ENCODE data around the gene GRIK4.

GRCh38 chr11:120520091-120520822, 8.7 kb downstream of the GRIK4 start:
- TF ChIP-seq EZH2phosphoT487 (IDR thresholded peaks at IDR 0.05; ENCODE audit: insufficient read depth, low read depth) (no peak), EZH2 (IDR thresholded peaks at IDR 0.05; ENCODE audit: insufficient read depth, poor library complexity, severe bottlenecking) (no peak)
